Stimulated activated CD8-positive, alpha-beta memory T cell treated with anti-CD3 and anti-CD28 coated beads, Interleukin-12 subunit alpha, Interleukin-12 subunit beta, amount 100 ng/mL, for 1 hour (primary cell): ENCODE results near the gene RPP40.
"Not testable (repeated sequence)": the region's sequence is repeated elsewhere in the genome, so short reads cannot be mapped to it uniquely, and the experiment has no call there.

Experiments
- DNase-seq: peaks from one replicate; pipeline ENCODE4 v3.0.0-alpha.2; 2020; ENCODE audit warnings: low read depth

RPP40 gene

DNA sequence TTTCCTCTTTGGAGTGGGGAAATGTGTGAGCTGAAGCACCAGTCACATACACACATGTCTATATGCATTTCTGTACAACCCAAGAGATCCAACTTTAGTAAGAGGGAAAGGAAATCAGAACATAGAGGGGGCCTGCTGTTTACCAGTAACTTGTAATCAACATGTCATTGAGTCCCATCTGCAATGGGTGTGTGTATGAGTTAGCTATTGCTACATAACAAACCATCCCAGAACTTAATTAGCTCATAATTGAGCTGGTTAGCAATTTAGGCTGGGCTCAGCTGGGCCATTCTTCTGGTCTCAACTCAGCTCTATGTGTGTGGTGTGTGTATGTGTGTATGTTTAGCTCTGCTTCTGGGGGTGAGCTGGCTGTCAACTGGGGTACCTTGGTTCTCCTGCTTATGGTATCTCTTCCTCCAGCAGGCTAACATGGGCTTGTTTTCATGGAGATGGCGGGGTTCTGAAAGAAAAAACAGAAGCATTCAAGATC lies 10.3 kb upstream of the RPP40 start:
- DNase-seq: no peak

DNA sequence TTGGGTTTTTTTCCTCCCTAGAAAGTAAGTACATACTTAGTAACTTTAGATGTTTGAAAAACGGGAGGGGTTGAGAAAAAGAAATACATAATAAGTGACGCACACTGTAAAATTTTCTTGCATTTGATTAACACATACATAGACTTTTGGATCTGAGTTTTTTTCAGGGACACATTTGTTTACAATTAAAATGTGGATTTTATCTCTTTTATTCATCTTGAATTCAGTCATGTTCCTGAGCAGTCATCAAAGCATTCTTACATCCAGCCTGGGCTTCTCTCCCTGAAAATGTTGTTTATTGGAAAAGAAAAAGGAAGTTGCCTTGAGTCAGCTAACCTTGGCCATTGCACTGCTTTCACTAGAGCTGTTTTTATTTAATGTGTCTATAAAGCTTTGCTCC lies 8.7 kb upstream of the RPP40 start:
- no peak for DNase-seq

- no peak for DNase-seq
Measured at GRCh38 chr6:5011346-5011745, 7.5 kb upstream of the RPP40 start.

GRCh38 chr6:5007531-5007930 lies 3.7 kb upstream of the RPP40 start:
- no peak for DNase-seq

GRCh38 chr6:5006222-5006621 lies 2.4 kb upstream of the RPP40 start:
- no peak for DNase-seq

GRCh38 chr6:5005038-5005433 lies 1.2 kb upstream of the RPP40 start:
- DNase-seq: not testable (repeated sequence)

DNA sequence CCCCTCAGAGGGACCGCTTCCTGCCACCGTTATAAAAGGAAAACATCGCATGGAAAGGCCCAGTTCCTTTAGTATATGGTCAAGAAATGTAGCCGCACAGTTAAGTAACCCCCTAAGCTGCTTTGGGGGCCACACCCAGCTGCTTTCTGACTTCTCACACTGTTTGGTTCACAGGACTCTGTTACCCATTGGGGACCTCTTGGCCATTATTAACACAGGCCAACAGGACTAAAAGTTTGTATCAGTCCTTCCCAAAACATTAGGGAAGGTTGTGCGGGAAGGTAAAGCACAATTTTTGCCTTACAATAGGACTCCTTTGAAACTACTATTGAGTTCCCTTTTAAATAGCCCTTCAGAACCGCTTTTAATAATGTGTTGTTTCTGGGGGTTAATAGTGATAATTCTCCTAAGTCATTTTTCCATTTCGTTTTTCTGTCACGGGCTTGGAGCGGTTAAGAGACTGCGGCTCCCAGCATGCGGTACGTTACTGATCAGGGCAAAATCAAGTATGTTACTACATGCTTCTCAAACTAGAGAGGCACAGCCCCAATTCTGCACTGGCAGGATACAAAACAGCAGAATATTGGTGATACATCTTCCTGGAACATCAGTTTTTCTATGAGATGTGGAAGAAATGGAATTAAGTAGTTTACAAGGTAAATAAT lies 668 bp upstream of the RPP40 start:
- DNase-seq: no peak

DNA sequence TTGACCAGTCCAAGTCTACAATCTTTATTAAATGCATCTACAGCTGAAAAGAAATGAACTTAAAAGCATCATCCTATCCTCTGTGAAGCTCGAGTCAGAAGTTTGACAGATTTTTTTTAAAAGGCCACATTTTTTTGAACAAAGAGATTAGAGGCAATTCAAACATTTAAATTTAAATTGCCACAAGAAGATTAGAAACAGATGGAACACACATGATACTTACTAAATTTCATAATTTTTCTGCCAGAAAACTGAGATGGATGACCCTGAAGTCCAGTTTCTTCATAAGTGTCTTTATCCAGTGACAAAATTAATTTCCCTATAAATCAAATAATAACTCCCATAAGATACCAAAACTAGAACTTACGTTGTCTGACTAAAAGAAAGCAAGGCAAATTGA lies 4.3 kb downstream of the RPP40 start:
- DNase-seq: no peak

DNA sequence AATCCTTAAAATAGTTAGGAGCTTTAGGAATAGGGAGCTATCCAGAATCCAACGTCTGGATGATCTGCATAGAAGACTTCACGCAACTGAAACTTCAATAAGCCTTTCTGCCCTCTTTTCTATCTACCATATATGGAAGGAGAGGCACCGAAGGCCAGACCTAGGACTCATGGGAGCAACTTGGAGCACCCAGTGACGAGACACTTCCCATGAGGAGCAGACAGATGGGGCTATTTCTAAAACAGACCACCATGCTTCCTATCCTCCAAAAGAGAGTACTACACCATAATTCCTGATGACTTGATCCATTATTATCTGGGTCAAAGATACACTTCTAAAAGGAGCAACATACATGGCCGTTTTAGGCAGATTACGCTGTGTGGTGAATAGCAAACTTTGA lies 6.0 kb downstream of the RPP40 start:
- no peak for DNase-seq

DNA sequence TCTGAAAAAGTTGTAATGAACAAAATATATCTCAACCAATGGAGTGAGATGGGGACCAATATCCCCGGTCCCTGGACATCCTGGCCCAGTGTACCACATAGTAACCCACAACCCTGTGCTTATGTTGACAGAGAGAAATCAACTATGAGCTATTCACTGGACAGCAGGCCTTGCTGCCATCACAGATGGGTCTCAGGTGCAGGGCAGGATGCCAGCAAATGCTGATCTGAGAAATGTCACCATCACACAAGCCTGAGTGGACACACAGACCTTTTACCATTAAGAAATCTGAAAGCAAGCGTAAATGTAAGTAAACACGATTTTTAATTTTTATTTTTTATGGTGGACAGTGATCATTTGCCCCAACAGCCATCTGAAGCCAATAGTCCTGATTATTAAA lies 9.1 kb downstream of the RPP40 start:
- no peak for DNase-seq

GRCh38 chr6:4987432-4987831 lies 16.4 kb downstream of the RPP40 start:
- DNase-seq: no peak

GRCh38 chr6:4986999-4987398 lies 16.8 kb downstream of the RPP40 start:
- no peak for DNase-seq

GRCh38 chr6:4983322-4983721 lies 20.5 kb downstream of the RPP40 start:
- DNase-seq: no peak

DNA sequence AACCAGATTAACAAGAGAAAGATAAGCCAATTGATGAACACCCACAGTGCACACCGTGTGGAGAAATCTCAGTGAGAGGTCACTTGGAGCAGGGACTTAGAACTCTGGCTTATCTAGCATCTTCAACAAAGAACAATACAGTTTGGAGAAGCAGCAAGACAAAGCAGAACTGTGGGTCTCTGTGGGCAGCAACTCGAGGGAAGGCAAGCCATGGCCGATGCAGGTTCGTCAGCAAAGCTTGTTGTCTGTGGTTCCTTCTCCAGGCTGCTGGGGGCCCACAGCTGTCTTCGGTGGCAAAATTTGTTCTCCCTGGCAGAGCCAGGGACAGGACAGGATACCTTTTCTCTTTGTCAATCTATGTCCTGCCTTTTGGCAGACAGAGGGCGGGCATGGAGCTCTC lies 22.1 kb downstream of the RPP40 start:
- DNase-seq: no peak

GRCh38 chr6:4979426-4979825 lies 24.4 kb downstream of the RPP40 start:
- no peak for DNase-seq

GRCh38 chr6:4977468-4977867 lies 26.4 kb downstream of the RPP40 start:
- no peak for DNase-seq

- DNase-seq: no peak
Measured at GRCh38 chr6:4975506-4975905, 28.3 kb downstream of the RPP40 start.

DNA sequence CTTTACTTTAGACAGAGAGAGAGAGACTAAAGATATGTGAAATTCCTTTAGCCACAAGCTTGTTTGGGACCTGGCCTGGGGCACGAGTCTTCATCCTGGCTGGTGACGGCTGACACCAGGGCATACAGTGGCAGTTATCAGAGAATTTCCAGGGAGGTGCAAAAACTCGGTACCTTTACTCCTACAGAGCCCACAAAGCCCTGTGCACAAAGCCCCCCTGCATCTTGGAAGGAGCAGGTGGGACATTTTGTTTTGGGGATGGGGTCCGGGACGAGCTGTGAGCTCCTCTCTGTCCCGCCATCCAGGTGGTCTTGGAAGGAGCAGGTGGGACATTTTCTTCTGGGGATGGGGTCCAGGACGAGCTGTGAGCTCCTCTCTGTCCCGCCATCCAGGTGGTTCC lies 28.9 kb downstream of the RPP40 start:
- DNase-seq: no peak

DNA sequence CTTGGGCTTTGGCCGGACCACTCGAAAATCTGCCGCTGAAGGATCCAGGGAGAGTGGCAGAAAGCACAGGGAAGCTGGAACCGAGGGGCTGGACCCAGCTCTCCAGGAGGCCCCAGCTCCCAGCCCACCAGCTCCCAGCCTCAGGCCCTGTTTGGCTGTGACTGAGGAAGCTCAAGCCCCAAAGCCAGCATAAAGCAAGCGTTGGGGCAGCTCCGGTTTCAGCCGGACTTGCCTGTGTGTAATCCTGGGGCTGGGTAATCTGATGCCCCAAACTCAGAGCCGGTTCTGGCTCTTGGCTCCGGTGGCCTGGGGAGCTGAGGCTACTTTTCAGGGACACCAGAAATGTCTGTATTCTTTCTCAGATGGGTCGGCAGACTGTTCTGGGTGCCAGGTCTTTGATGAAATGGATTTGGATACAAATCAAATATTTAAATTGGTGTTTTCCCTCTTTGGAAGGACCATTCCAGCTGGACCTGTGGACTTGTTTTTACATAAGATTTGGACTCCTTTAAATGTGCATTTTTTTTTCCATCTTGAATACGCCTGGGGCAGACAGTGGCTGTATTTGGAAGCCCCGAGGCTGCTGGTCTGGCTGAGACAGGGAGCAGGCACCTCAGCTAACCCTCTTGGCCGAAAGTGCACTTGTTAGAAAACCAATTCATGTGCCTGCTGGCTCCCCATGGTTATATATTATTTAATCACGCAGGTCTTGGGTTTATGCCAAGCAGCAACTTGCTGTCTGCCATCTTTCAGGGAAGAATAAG lies 29.7 kb downstream of the RPP40 start:
- DNase-seq: no peak

DNA sequence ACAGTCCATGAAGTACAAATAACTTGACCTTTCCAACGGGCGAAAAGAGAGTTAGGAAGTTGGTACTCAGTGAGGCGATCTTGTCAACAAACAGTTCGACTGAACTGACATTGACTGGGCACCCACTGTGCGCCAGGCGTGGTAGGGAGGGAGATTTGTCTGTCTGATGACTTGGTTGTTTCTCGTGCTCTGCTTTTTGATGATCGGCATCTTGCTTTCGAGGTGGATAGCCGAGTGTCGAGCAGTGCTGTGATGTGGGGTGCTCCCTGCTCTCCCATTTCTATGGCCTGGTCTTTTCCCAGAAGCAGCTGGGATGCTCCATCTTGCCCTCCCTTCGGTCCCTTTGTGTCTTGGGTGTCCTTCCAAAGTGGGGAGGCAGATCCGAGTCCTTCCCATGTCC lies 30.4 kb downstream of the RPP40 start:
- DNase-seq: no peak

GRCh38 chr6:4972438-4972837 lies 31.4 kb downstream of the RPP40 start:
- no peak for DNase-seq

- DNase-seq: no peak
Measured at GRCh38 chr6:4971851-4972250, 32.0 kb downstream of the RPP40 start.

DNA sequence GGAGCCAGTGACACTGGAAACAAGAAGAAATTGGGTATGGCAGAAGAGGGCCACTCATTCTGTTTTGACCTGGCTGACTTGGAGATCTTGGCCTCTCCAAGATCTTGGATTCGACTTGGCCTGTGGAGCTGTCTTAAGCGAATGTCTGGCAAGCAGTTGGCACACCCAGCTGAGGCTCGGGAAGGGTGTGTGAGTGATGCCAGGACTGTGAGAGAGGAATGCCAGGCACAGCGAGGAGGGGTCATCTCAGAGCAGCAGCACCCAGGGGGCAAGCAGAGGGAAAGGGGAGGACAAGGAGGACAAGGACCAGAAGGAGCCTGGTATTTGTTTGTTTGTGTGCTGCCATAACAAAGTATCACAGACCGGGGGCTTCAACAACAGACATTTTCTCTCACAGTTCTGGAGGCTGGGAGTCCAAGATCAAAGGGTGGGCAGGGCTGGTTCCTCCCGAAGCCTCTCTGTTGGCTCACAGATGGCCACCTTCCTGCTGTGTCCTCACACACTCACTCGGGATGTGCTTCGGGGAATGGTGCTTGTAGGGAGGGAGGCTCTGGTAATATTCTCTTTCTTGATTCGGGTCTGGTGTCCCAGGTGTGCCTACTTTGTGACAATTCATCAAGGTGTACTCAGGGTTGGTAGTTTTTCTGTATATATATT lies 33.0 kb downstream of the RPP40 start:
- DNase-seq: no peak
